HG03565 (cell line): Measurements from ENCODE around the gene NME7.

Experiments
- ATAC-seq: cut with Tn5 transposase; IDR thresholded peaks from one replicate; pipeline ENCODE4 v1.9.1; 2021; ENCODE audit warnings: mild to moderate bottlenecking, moderate library complexity; ENCODE audit not compliant: unreplicated experiment

Gene NME7

DNA sequence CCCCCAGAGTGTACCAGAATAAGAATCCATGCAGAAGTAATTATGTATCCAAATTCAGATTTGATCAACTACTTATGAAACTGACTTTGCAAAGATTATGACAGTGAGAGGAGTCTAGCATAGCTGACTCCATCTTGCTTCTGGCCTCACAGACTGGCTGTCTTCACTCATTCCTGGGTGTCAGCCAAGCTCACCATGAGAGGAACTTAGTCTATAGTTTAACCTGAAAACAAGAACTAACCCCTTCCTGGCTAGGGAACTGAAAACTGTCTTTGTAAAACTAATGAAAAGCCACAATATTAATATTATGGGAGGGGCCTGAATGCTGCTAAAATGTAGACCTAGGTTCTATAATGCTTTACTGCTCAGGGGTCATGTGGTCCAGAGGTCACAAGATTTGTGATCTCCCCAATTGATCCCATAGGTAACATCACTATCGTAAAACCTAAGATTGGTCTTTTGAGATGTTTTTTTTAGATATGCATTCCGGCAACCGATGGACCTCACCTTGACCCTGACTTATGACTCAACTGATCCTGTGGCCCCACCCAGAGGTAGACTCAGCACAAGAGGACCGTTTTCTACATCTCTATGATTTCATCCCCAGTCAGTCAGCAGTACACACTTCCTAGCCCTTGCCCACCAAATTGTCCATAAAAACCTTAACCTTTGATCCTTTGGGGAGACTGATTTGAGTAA lies 206.0 kb downstream of the NME7 start:
- peak; percentile 65 for ATAC-seq

- no peak for ATAC-seq
Measured at GRCh38 chr1:169160845-169161495, 206.6 kb downstream of the NME7 start.

DNA sequence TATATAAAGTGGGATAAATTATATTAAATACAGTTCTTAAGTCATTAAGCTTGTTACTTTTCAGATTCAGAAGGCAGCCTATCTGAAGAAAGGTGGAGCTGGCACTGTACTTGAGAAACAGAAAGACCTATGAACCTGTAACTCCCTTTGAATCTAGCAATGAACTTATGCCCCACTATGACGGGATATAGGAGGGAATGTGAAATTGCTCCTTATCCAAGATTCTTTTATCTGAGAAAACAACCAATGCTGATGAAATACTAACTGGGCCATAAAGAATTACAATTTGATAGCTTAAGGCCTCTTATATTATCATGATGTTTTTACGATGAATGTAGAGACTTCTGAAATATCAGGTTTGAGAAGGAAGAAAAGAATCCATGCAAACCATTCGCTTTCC lies 211.0 kb downstream of the NME7 start:
- no peak for ATAC-seq

GRCh38 chr1:169155675-169156074 lies 211.9 kb downstream of the NME7 start:
- ATAC-seq = no peak

GRCh38 chr1:169151338-169151837 lies 216.2 kb downstream of the NME7 start:
- no peak for ATAC-seq

GRCh38 chr1:169150641-169151337 lies 216.8 kb downstream of the NME7 start:
- no peak for ATAC-seq

GRCh38 chr1:169149555-169150286 lies 217.9 kb downstream of the NME7 start:
- ATAC-seq = no peak

- ATAC-seq = no peak
Measured at GRCh38 chr1:169148472-169149252, 218.9 kb downstream of the NME7 start.

DNA sequence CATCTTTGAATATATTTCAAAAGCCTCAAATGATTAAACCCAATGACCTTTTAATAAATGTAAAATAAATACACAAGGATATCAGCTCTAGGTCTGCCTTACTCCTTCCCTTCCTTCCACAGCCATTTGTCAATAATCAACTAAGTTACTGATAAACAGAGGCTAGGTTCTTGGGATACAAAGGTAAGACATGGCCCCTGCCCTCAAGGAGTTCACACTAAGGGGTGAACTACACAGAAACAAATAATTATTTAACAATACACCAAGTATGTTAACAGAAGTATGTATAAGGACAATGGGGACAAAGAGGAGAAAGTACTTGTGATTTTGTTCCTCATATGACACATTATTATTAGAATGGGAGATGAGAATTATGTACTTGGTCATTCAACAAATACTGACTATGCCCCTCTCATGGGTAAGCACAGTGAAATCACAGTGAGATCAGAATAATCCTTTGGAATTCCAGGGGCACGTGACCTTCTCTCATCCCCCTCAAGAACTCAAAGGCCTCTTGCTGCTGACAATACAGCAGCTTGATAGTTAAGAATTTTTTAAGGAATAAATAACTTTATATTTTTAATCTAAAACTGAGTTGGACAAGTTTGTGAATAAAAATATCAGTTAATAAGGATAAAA lies 220.9 kb downstream of the NME7 start:
- ATAC-seq = no peak

- ATAC-seq = no peak
Measured at GRCh38 chr1:169144941-169145626, 222.5 kb downstream of the NME7 start.

- no peak for ATAC-seq
Measured at GRCh38 chr1:169143984-169144383, 223.6 kb downstream of the NME7 start.

DNA sequence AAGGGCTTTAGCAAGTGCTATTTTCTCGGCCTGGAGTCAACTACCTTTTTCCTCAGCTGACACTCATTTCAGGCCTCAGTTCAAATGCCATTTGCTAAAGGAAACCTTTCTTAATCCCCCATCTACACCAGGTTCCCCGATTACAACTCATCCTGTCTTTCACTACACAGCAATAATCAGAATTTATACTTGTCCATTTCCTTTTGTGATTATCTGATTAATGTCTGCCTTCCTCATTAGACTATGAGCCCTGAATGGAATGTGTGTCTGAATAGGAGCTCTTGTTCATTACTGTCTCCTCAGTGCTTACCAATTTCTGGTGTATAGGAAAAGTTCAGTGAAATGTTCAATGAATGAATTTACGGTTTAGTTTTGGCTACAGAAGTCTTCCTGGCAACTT lies 224.3 kb downstream of the NME7 start:
- no peak for ATAC-seq

DNA sequence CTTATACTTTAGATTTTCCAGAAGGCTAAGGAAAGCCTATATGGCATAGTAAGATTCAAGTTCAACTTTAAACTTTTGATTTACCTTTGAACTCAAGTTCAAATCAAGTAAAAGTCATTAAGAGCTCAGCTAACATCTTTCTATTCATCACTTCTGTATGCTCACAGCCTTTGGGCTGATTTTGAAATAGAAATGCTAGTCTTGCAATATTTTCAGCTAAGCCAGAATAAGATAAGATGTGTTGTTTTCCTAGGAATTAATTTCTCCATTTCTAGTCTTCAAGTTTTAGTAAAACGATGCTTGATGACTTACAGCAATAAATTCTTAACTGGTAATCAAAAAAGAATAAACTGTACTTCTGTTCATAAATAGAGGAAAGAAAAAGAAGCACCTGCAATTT lies 225.5 kb downstream of the NME7 start:
- no peak for ATAC-seq

GRCh38 chr1:169141356-169141755 lies 226.2 kb downstream of the NME7 start:
- no peak for ATAC-seq

GRCh38 chr1:169138866-169139670 lies 228.5 kb downstream of the NME7 start:
- ATAC-seq = peak; percentile 94

DNA sequence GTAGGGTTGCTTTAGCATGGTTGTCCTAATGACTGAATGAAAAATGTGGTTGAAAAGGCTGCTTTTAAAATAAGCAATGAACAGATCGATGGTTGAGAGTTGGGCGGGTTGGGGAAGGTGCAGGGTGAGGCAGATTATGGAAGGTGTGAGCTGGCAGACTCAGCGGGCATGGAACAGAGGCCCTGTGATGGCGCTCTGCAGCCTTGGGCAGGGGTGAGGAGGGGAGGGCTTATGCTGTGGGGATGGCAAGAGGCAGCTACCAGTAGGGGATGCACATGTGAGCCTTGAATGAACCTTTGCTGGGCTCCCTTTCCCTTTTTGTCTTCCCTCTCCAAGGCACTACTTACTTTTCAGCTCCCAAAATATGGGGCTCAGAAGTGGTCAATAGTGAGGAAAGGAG lies 230.2 kb downstream of the NME7 start:
- ATAC-seq = no peak

DNA sequence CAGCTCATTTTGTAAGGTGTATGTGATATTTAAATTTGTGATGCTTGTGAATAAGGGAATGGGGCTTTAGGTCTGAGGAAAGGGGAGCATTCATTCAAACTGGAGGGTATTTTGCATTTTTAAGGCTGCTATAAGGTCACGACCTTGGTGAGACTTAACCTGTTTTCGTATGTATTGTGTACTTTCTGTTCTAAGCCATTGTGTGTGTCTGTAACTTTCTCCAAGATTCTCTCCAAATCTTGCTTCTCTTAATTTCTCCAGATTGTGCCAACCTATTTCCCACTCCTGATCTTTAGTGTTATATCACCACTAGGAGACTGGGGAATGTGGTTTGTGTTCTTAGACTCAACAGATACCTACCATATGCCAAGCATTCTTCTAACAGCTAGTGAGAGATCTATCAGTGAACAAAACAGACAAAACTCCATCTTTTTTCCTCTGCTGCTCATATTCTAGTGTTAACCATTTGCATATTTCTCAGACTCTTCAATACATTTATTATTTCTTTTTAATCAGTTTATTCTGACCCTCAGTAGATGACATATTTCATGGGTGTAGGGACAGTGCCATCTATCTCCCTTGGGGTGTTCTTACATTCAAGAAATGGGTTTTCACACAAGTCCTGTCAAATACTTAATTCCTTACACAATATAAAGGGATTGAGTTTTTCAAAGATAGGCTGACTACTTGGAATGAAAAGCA lies 233.6 kb downstream of the NME7 start:
- ATAC-seq = no peak

DNA sequence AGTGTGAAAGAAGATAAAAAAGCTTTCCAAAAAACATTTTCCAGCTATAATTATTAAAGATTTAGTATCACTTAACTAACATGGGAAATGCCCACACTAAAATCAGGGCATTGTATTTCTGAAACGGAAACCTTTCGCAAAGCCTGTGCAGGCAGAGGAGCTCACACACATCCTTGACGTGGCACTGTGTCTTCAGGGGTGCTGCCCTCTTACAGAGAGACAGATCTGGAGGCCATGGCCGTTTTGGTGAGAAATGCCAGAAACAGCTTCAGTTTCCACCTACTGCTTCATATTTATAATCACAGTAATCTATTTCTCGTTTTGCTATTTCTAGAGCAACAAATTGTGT lies 234.4 kb downstream of the NME7 start:
- no peak for ATAC-seq
